H1 (cell line): ENCODE measurements around the gene SLC24A3.

ENCODE experiments used
- CEBPB ChIP-seq: IDR thresholded peaks from 2 replicates; pipeline ENCODE4 v1.6.1; 2012; ENCODE audit warnings: low read depth, low read length
- EZH2 ChIP-seq: fragments of 200-600 bp; sonication (generic); IDR thresholded peaks from 2 replicates; pipeline ENCODE4 v1.7.1; 2012; ENCODE audit warnings: low read depth, mild to moderate bottlenecking, moderate library complexity, low read length, inconsistent platforms; ENCODE audit not compliant: severe bottlenecking
- GABPA ChIP-seq: IDR thresholded peaks from 2 replicates; pipeline ENCODE4 v1.6.1; 2011; ENCODE audit warnings: mild to moderate bottlenecking, low read length, moderate library complexity, borderline replicate concordance; ENCODE audit not compliant: insufficient read depth
- POLR2A ChIP-seq, 2 experiments: IDR thresholded peaks; 1 replicate in 1 of 2; 2 replicates in 1 of 2; pipeline ENCODE4 v1.6.1; 2011; ENCODE audit warnings: low read depth in 2 of 2, low read length in 2 of 2, mild to moderate bottlenecking in 2 of 2; ENCODE audit errors: control extremely low read depth in 1 of 2
- SIX5 ChIP-seq: IDR thresholded peaks from 2 replicates; pipeline ENCODE4 v1.6.1; 2011; ENCODE audit warnings: mild to moderate bottlenecking, low read depth, low read length
- YY1 ChIP-seq: IDR thresholded peaks from 2 replicates; pipeline ENCODE4 v1.6.1; 2011; ENCODE audit warnings: low read depth, mild to moderate bottlenecking, low read length
- TF ChIP-seq, protein P1 (sequence below), 3 experiments: IDR thresholded peaks; 1 replicate in 2 of 3; 2 replicates in 1 of 3; pipeline versions ENCODE4 v1.5.1 to v1.6.1; 2011; ENCODE audit warnings: low read length in 3 of 3, mild to moderate bottlenecking in 3 of 3, inconsistent platforms in 2 of 3, low read depth in 1 of 3, moderate library complexity in 1 of 3; ENCODE audit not compliant: insufficient read depth in 1 of 3; ENCODE audit errors: control extremely low read depth in 1 of 3

DNA sequence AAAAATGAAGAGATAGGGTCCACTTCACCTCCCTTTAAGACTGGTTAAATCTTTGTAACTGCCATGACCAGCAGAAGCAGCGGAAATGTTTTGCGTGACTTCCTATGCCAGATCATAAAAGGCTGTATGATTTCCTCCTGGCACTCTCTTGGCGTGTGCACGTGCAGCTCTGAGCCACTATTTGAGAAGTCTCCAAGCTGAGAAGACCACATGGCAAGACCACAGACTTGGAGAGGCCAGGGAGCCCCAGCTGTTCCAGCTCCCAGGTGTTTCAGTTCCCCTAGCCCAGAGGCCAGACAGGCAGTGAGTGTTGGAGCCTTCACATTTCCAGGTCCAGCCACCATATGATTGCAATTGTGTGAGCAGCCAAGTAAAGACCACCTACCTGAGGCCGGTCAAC, 286.3 kb downstream of the SLC24A3 start:
- TF ChIP-seq SIX5 (no peak), GABPA (no peak), POLR2A (IDR thresholded peaks at IDR 0.05; ENCODE audit: control extremely low read depth in 1 of 2, low read depth in 2 of 2, low read length in 2 of 2) (no peak), YY1 (no peak), EZH2 (no peak), CEBPB (no peak)
- TF ChIP-seq, protein P1, sequence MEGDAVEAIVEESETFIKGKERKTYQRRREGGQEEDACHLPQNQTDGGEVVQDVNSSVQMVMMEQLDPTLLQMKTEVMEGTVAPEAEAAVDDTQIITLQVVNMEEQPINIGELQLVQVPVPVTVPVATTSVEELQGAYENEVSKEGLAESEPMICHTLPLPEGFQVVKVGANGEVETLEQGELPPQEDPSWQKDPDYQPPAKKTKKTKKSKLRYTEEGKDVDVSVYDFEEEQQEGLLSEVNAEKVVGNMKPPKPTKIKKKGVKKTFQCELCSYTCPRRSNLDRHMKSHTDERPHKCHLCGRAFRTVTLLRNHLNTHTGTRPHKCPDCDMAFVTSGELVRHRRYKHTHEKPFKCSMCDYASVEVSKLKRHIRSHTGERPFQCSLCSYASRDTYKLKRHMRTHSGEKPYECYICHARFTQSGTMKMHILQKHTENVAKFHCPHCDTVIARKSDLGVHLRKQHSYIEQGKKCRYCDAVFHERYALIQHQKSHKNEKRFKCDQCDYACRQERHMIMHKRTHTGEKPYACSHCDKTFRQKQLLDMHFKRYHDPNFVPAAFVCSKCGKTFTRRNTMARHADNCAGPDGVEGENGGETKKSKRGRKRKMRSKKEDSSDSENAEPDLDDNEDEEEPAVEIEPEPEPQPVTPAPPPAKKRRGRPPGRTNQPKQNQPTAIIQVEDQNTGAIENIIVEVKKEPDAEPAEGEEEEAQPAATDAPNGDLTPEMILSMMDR (IDR thresholded peaks at IDR 0.05; ENCODE audit: control extremely low read depth in 1 of 3, insufficient read depth in 1 of 3, low read depth in 1 of 3, low read length in 3 of 3): no peak
